ENCODE results near the gene HYLS1.
"Not testable (repeated sequence)": the region's sequence is repeated elsewhere in the genome, so short reads cannot be mapped to it uniquely, and the experiment has no call there.

HYLS1 gene

DNA sequence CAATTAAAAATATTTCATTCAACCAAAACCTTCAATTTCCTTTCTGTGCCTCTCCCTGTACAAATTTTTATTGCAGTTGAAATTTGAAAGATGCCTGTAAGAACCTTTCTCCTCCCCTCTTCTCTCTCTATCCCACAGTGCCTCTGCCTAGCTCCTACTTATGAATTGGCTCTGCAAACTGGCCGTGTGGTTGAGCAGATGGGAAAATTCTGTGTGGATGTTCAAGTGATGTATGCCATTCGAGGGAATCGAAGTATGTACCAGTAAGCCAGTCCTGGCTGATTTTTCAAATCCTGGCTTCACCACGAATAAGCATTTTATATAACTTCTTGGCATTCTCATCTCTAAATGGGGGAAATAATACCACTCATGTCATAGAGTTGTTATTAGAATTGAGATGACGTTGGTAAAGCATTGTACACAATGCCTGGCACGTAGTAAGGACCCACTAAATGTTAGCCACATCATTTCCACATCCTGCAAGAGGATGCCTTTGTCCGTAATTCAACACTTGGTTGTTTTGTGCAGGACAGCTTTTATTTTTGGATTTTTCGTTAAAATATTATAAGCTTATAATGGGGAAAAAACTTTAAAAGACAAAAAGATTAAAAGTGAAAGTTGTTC is 22.9 kb downstream of the HYLS1 start:
- Histone ChIP-seq H3K27ac (no peak overlapping the region), H3K9me3 (no peaks in the 10 kb centered on the region), H3K36me3 (no peaks in the 10 kb centered on the region), H3K4me3 (no peak overlapping the region), H3K27me3 (peaks cover 0 to 19% of the 10 kb centered on the region in 2 donors), H3K4me1 (no peaks in the 10 kb centered on the region)
- DNase-seq: no peak
- intact Hi-C loops (cut with DNase I; ENCODE audit: low total_unique reads): loop anchor here (5.0 kb wide), 1 partner anchor 292 kb away; no protein-coding TSS in a partner anchor
- TF ChIP-seq, protein P1, sequence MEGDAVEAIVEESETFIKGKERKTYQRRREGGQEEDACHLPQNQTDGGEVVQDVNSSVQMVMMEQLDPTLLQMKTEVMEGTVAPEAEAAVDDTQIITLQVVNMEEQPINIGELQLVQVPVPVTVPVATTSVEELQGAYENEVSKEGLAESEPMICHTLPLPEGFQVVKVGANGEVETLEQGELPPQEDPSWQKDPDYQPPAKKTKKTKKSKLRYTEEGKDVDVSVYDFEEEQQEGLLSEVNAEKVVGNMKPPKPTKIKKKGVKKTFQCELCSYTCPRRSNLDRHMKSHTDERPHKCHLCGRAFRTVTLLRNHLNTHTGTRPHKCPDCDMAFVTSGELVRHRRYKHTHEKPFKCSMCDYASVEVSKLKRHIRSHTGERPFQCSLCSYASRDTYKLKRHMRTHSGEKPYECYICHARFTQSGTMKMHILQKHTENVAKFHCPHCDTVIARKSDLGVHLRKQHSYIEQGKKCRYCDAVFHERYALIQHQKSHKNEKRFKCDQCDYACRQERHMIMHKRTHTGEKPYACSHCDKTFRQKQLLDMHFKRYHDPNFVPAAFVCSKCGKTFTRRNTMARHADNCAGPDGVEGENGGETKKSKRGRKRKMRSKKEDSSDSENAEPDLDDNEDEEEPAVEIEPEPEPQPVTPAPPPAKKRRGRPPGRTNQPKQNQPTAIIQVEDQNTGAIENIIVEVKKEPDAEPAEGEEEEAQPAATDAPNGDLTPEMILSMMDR (IDR thresholded peaks at IDR 0.05): no peak

DNA sequence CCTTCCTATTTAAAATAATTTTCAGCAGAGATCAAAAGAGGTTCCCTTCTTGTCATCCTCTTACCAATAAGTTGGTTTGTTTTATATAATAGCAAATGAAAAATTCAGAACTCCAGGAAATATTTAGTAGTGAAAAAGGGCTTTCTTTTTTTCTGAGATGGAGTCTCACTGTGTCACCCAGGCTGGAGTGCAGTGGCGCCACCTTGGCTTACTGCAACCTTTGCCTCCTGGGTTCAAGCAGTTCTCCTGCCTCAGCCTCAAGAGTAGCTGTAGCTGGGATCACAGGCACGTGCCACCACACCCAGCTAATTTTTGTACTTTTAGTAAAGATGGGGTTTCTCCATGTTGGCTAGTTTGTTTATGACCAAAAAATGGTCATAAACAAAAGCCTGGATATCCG is 27.1 kb downstream of the HYLS1 start:
- DNase-seq, H3K4me3 ChIP-seq, H3K36me3 ChIP-seq, H3K27ac ChIP-seq, H3K4me1 ChIP-seq, H3K9me3 ChIP-seq: not testable (repeated sequence)
- peaks cover 0 to 30% of the 10 kb centered on the region in 2 donors for H3K27me3 ChIP-seq
- intact Hi-C loops (cut with DNase I; ENCODE audit: low total_unique reads): loop anchor here (5.0 kb wide), 1 partner anchor 288 kb away; no protein-coding TSS in a partner anchor

DNA sequence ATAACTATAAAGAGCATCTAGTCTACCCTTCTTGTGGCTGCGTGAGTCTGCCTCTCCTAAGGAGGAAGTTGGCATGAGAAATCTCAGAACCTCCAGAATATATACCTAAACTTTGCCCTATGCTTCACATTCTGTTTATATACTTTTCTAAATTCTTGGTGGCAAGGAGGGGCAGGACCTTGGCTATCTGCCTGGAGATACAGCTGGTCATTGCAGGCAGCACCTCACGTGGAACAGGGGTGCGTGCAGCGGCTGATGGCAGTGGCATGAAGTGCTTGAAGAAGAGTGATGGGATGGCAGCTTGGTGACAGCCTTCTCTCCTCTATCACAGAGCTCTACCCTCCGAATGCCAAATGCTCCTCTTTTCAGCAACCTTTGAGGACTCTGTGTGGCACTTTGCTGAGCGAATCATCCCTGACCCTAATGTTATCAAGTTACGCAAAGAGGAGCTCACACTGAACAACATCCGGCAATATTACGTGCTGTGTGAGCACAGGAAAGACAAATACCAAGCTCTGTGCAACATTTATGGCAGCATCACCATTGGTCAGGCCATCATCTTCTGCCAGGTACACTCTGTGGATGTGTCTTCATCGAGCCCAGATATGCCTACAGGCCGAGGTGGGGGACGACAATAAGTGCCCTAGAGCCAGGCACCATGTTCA is 29.3 kb downstream of the HYLS1 start:
- H3K27ac ChIP-seq: no peak overlapping the region
- intact Hi-C loops (cut with DNase I; ENCODE audit: low total_unique reads): no loop called here
- no peaks in the 10 kb centered on the region for H3K9me3 ChIP-seq
- H3K27me3 ChIP-seq: peaks cover 0 to 34% of the 10 kb centered on the region in 2 donors
- DNase-seq: no peak
- no peaks in the 10 kb centered on the region for H3K4me1 ChIP-seq
- no peak overlapping the region for H3K4me3 ChIP-seq
- H3K36me3 ChIP-seq: no peaks in the 10 kb centered on the region
- TF ChIP-seq, protein P1 (IDR thresholded peaks at IDR 0.05): no peak

DNA sequence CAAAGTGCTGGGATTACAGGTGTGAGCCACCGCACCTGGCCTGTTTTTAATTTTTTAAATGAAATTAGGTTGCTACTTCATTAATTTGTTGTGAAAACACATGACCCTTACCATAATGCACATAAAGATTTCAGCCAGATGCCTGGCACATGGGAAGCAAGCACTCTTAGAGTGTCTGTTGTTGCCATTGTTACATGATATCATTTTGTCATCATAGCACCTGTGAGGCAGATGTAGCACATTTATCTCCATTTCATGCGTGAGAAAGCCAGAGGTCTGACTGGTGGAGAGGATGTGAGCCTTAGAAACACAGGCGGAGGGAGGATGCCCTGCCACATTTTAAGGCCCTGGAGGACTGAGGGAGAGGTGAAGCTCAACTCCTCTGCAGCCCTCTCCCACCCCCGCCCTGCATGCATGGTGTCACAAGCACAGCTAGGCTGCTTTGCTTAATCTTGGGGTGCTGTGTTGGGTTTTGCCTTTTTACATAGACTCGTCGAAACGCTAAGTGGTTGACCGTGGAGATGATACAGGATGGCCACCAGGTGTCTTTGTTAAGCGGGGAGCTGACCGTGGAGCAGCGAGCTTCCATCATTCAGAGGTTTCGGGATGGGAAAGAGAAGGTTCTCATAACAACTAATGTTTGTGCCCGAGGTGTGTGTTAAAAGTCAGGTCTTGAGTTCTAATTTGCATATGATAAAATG is 30.8 kb downstream of the HYLS1 start:
- H3K9me3 ChIP-seq: no peaks in the 10 kb centered on the region
- DNase-seq: no peak
- intact Hi-C loops (cut with DNase I; ENCODE audit: low total_unique reads): no loop called here
- H3K4me1 ChIP-seq: no peaks in the 10 kb centered on the region
- H3K27ac ChIP-seq: no peak overlapping the region
- H3K27me3 ChIP-seq: peaks cover 0 to 31% of the 10 kb centered on the region in 2 donors
- TF ChIP-seq, protein P1 (IDR thresholded peaks at IDR 0.05): no peak
- no peak overlapping the region for H3K4me3 ChIP-seq
- H3K36me3 ChIP-seq: no peaks in the 10 kb centered on the region

DNA sequence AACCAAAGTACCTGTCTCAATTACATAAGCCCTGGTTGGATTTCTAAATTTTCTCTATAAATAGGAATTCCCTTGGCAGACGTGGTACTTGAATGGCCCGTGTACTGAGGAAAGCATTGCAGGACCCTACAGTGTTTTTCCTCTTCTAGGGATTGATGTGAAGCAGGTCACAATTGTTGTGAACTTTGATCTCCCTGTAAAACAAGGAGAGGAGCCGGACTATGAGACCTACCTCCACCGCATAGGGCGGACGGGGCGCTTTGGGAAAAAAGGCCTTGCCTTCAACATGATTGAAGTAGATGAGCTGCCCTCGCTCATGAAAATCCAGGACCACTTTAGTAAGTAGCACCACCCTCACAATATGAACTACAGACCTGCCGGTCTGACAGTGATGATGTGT is 33.6 kb downstream of the HYLS1 start:
- DNase-seq: no peak
- TF ChIP-seq, protein P1 (IDR thresholded peaks at IDR 0.05): no peak
- Histone ChIP-seq H3K9me3 (no peaks in the 10 kb centered on the region), H3K36me3 (no peaks in the 10 kb centered on the region), H3K27me3 (peaks cover 0 to 24% of the 10 kb centered on the region in 2 donors), H3K4me3 (no peak overlapping the region), H3K4me1 (no peaks in the 10 kb centered on the region), H3K27ac (no peak overlapping the region)
- intact Hi-C loops (cut with DNase I; ENCODE audit: low total_unique reads): loop anchor here (5.0 kb wide), 1 partner anchor 271 kb away; no protein-coding TSS in a partner anchor

DNA sequence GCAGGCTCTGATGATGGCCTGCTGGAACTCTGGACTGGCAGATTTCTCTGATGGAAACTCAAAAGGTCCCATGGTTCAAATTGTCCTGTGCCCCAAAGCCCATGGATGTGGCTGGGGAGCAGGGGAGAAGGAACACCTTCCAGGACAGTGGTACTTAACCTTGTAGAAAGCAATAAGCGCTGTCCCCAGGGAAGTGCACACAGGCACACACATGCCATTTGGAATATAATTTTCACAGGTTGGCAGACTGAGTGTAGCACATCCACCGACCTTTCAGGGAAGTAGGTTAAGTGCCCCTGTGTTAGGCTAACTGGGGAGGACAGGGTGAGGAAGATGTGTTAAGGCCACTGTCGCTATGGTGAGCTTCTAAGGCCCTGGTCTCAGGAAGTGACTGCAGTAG is 34.7 kb downstream of the HYLS1 start:
- Histone ChIP-seq H3K4me3 (no peak overlapping the region), H3K36me3 (no peaks in the 10 kb centered on the region), H3K4me1 (no peaks in the 10 kb centered on the region), H3K27ac (no peak overlapping the region), H3K27me3 (peaks cover 0 to 20% of the 10 kb centered on the region in 2 donors), H3K9me3 (no peaks in the 10 kb centered on the region)
- TF ChIP-seq, protein P1 (IDR thresholded peaks at IDR 0.05): no peak
- intact Hi-C loops (cut with DNase I; ENCODE audit: low total_unique reads): loop anchor here (5.0 kb wide), 1 partner anchor 270 kb away; no protein-coding TSS in a partner anchor
- DNase-seq: no peak
